Panc1 (cell line): ENCODE data around the gene HSPA4. TPM values are rescaled to one million over a fixed set of nuclear protein-coding genes. Genes with fewer than 3 reads are reported as not detected.

Source experiments
- ATAC-seq: fragments of 200-7000 bp; cut with Tn5 transposase; 2 replicates; pipeline ENCODE4 v1.9.1; 2020; ENCODE audit warnings: mild to moderate bottlenecking, moderate library complexity
- BruUV-seq: library from RNA; stranded (reverse); fragments of 400-500 nt; replicated peaks from 2 replicates; lab custom pipeline; 2021; lab: Mats Ljungman, UMichigan
- CTCF ChIA-PET: fragments of 300-600 bp; sonication (Branson Sonifier 250); formaldehyde crosslinking; loops from one replicate; lab custom pipeline; 2022; ENCODE audit warnings: antibody characterized with exemption; lab: Charles Lee
- POLR2A ChIA-PET: fragments of 300-600 bp; sonication (Branson Sonifier 250); formaldehyde crosslinking; loops from one replicate; lab custom pipeline; 2022; ENCODE audit warnings: antibody characterized with exemption; lab: Charles Lee
- DNase-seq: peaks from one replicate; pipeline ENCODE4 v3.0.0-alpha.2; 2010; ENCODE audit warnings: low read depth, low spot score
- H3K27ac ChIP-seq: 2 replicates; pipeline ENCODE4 v1.5.1; 2011; ENCODE audit warnings: mild to moderate bottlenecking, low read length, inconsistent platforms
- H3K27me3 ChIP-seq: fragments of 200-500 bp; sonication (Bioruptor generic); 2 replicates; pipeline ENCODE4 v1.6.0; 2014; ENCODE audit warnings: low read length, inconsistent platforms; ENCODE audit not compliant: control insufficient read depth, insufficient read depth
- H3K36me3 ChIP-seq: fragments of 200-500 bp; sonication (Bioruptor generic); 2 replicates; pipeline ENCODE4 v1.5.1; 2014; ENCODE audit warnings: inconsistent platforms, mild to moderate bottlenecking, low read length, moderate library complexity; ENCODE audit not compliant: control insufficient read depth, insufficient read depth
- H3K4me1 ChIP-seq: 2 replicates; pipeline ENCODE4 v1.5.1; 2011; ENCODE audit warnings: inconsistent platforms, mild to moderate bottlenecking, low read length, moderate library complexity; ENCODE audit not compliant: control insufficient read depth, insufficient read depth
- H3K4me3 ChIP-seq, 2 experiments: 2 replicates each; pipeline ENCODE4 v1.5.1; 2011 to 2012; ENCODE audit warnings: low read depth in 2 of 2, low read length in 2 of 2, mild to moderate bottlenecking in 2 of 2, inconsistent platforms in 1 of 2, moderate library complexity in 1 of 2
- H3K9me3 ChIP-seq: fragments of 200-500 bp; sonication (Bioruptor generic); 2 replicates; pipeline ENCODE4 v1.5.1; 2014; ENCODE audit warnings: low read depth, mild to moderate bottlenecking, inconsistent platforms, low read length, moderate library complexity; ENCODE audit not compliant: control insufficient read depth, insufficient read depth
- POLR2AphosphoS5 ChIP-seq: IDR thresholded peaks from 2 replicates; pipeline ENCODE4 v1.6.1; 2012; ENCODE audit warnings: mild to moderate bottlenecking, low read depth, low read length, moderate library complexity
- SIN3A ChIP-seq: IDR thresholded peaks from 2 replicates; pipeline ENCODE4 v1.6.1; 2012; ENCODE audit warnings: low read depth, mild to moderate bottlenecking, low read length, moderate library complexity, borderline replicate concordance; ENCODE audit not compliant: insufficient read depth
- TCF7L2 ChIP-seq: IDR thresholded peaks from 2 replicates; pipeline ENCODE4 v1.6.1; 2011; ENCODE audit warnings: mild to moderate bottlenecking, low read depth, low read length, inconsistent platforms
- in situ Hi-C: cut with HindIII; loops from 2 replicates; pipeline ENCODE4 v1.10.0; 2016; ENCODE audit warnings: low sequenced_read_pairs, low pct_unique_long_range_greater_than_20kb
- intact Hi-C: fragments of 100-400 bp; cut with micrococcal nuclease; formaldehyde crosslinking; loops from one replicate; pipeline ENCODE4 v1.10.0; 2022; ENCODE audit not compliant: unreplicated experiment
- total RNA-seq: library from RNA; stranded (reverse); gene quantifications from one replicate; pipeline ENCODE4 v1.2.1, GENCODE V29; 2021; ENCODE audit not compliant: unreplicated experiment
- TF ChIP-seq, protein P1 (sequence below): fragments of 450-650 bp; IDR thresholded peaks from 2 replicates; pipeline ENCODE4 v1.5.1; 2017; ENCODE audit warnings: mild to moderate bottlenecking
- TF ChIP-seq, protein P2 (sequence below), 2 experiments: IDR thresholded peaks; 2 replicates each; pipeline ENCODE4 v1.6.1; 2011 to 2012; ENCODE audit warnings: low read depth in 2 of 2, control low read depth in 1 of 2, low read length in 1 of 2, mild to moderate bottlenecking in 1 of 2, moderate library complexity in 1 of 2; ENCODE audit not compliant: insufficient read depth in 1 of 2

The HSPA4 gene
- total RNA-seq, 1 experiment from 2014 or later = 247 TPM

DNA sequence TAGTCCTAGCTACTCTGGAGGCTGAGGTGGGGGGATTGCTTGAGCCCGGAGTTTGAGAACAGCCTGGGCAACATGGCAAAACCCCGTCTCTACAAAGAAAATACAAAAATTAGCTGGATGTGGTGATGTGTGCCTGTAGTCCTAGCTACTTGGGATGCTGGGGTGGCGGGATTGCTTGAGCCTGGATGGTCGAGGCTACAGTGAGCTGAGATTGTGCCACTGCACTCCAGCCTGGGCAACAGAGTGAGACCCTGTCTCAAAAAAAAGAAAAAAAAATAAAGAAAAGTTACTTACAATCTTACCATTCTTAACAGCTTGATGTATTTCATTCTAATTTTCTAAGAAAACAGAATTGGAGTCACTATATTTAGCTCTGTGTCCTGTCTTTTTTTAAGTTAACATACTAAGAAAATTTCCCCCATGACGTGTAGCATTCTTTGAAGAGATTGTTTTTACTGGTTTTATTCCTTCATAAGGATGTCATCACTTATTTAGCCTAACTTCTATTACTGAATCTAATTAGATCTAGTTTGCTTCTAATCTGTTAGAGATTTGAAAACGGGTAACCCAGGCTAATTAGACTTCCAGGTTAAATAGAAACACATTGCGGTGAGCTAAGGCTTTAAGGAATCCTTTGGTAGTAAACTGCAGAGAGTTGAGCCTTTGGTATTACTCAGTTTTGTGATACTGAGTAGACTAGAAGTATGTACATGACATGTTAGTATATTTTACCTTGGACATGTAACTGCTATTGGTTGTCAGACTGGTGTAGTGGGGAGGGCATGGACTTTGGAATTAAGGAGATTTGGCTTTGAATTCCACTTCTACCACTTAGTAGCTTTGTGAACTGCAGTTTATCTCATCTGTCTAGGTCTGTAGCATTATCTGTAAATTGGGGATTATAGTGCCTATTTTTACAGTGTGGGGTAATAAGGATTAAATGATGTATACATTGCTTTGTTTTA, 24.0 kb downstream of the HSPA4 start:
- Histone ChIP-seq H3K4me3 (no peak overlapping the region), H3K36me3 (peaks cover 34% of the 10 kb centered on the region)
- intact Hi-C loops = no loop called here

DNA sequence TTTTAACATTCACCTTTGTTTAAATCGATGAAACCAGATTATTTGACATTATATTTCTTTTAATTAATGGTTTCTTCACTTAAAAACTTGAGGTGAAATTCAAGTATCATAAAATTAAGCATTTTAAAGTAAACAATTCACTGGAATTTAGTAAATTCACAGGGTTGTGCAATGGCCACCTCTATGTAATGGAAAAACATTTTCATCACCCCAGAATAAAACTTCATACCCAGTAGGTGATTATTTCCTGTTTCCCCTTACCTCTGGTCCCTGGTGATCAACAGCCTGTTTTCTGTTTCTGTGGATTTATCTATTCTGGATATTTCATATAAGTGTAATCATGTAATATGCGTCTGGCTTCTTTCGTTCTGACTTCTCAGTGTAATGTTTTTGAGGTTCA, 27.2 kb downstream of the HSPA4 start:
- in situ Hi-C loops (no loop called here), intact Hi-C loops (no loop called here)
- no TSS peak for BruUV-seq
- no peaks in the 10 kb centered on the region for H3K9me3 ChIP-seq
- peaks cover 21% of the 10 kb centered on the region; the same call in 1 of the 2 replicates for H3K36me3 ChIP-seq
- ChIA-PET CTCF (no interaction called here), POLR2A (interaction anchor here (0.6 kb wide), 1 partner anchor 18 kb away, joined by 7 read pairs; no protein-coding TSS in a partner anchor)
- no peak for TF ChIP-seq SIN3A
- no peak for TF ChIP-seq POLR2AphosphoS5
- TF ChIP-seq TCF7L2 = no peak
- TF ChIP-seq, protein P1, sequence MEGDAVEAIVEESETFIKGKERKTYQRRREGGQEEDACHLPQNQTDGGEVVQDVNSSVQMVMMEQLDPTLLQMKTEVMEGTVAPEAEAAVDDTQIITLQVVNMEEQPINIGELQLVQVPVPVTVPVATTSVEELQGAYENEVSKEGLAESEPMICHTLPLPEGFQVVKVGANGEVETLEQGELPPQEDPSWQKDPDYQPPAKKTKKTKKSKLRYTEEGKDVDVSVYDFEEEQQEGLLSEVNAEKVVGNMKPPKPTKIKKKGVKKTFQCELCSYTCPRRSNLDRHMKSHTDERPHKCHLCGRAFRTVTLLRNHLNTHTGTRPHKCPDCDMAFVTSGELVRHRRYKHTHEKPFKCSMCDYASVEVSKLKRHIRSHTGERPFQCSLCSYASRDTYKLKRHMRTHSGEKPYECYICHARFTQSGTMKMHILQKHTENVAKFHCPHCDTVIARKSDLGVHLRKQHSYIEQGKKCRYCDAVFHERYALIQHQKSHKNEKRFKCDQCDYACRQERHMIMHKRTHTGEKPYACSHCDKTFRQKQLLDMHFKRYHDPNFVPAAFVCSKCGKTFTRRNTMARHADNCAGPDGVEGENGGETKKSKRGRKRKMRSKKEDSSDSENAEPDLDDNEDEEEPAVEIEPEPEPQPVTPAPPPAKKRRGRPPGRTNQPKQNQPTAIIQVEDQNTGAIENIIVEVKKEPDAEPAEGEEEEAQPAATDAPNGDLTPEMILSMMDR = no peak
- TF ChIP-seq, protein P2, sequence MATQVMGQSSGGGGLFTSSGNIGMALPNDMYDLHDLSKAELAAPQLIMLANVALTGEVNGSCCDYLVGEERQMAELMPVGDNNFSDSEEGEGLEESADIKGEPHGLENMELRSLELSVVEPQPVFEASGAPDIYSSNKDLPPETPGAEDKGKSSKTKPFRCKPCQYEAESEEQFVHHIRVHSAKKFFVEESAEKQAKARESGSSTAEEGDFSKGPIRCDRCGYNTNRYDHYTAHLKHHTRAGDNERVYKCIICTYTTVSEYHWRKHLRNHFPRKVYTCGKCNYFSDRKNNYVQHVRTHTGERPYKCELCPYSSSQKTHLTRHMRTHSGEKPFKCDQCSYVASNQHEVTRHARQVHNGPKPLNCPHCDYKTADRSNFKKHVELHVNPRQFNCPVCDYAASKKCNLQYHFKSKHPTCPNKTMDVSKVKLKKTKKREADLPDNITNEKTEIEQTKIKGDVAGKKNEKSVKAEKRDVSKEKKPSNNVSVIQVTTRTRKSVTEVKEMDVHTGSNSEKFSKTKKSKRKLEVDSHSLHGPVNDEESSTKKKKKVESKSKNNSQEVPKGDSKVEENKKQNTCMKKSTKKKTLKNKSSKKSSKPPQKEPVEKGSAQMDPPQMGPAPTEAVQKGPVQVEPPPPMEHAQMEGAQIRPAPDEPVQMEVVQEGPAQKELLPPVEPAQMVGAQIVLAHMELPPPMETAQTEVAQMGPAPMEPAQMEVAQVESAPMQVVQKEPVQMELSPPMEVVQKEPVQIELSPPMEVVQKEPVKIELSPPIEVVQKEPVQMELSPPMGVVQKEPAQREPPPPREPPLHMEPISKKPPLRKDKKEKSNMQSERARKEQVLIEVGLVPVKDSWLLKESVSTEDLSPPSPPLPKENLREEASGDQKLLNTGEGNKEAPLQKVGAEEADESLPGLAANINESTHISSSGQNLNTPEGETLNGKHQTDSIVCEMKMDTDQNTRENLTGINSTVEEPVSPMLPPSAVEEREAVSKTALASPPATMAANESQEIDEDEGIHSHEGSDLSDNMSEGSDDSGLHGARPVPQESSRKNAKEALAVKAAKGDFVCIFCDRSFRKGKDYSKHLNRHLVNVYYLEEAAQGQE (IDR thresholded peaks at IDR 0.05; ENCODE audit: insufficient read depth in 1 of 2, low read depth in 2 of 2, low read length in 1 of 2) = no peak
- H3K27ac ChIP-seq = no peak overlapping the region
- no peak for ATAC-seq
- no peak for DNase-seq
- H3K4me3 ChIP-seq = no peak overlapping the region
- H3K4me1 ChIP-seq = no peaks in the 10 kb centered on the region
- H3K27me3 ChIP-seq = no peaks in the 10 kb centered on the region

More for the DNA sequence above, 24.0 kb downstream of the HSPA4 start:
- Histone ChIP-seq H3K4me1 (no peaks in the 10 kb centered on the region), H3K9me3 (no peaks in the 10 kb centered on the region), H3K27me3 (no peaks in the 10 kb centered on the region), H3K27ac (no peak overlapping the region)
- ChIA-PET POLR2A (no interaction called here), CTCF (no interaction called here)
- in situ Hi-C loops = no loop called here
- DNase-seq (no peak), ATAC-seq (no peak)
- BruUV-seq = no TSS peak
- TF ChIP-seq SIN3A = no peak
- TF ChIP-seq, protein P1 = no peak
- TF ChIP-seq, protein P2 (IDR thresholded peaks at IDR 0.05; ENCODE audit: insufficient read depth in 1 of 2, low read depth in 2 of 2, low read length in 1 of 2) = no peak
- no peak for TF ChIP-seq POLR2AphosphoS5
- TF ChIP-seq TCF7L2 = no peak
